Measurements from ENCODE around the gene ZNF319. TPM values are rescaled to one million over a fixed set of nuclear protein-coding genes. Genes with fewer than 3 reads are reported as not detected.

Gene ZNF319
- total and polyA plus RNA-seq, 2 of the 13 experiments (the other 11 are each of a cell fraction or from before 2014, with no cell fraction given) = 2.4 to 3.6 TPM

DNA sequence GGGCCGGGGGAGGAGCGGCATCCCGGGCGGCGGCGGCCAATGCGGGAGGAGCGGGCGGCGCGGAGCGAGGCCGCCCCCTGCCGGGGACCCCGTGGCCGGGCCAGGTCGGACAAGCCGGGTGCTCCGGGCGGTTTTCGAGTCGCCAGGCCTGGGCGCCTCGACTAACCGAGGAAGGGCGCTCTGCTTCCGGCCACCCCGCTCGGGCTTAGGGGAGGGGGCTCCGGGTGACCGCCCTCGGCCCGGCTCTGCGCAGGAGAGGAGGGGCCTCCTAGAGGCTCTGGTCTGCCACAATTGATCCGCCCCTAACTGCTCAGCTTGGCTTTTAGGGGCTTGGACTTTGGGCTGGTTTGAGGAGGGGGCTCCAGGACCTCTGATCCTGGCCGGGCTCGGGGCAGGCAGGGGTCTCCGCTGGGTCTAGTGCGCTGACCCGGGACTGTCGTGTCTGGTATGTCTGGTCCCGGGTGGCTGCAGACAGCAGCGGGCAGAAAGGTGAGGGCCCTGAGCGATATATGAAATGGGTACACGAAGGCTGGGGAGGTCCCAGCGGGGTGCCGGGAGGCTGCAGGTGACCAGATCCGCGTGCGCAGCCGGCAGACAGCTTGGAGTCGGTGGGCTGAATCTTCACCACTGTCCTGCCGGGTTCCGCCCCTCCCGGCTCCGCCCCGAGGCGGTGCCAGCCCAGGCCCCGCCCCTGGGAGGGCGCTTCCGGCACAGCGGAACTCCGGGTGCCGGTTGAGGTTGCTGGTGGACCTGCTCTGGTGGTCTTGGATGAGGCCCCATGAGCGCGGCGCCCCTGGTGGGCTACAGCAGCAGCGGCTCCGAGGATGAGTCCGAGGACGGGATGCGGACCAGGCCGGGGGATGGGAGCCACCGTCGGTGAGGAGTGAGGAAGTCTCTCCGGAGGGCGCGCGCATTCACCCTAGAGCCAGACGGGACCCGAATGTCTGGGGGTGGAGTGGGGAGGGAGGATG lies 519 bp upstream of the ZNF319 start, which contains the start of gene USB1 (continued):
- 0 out of 2 replicates have a peak, but pooled peaks have one; percentile 0 for TF ChIP-seq ZNF260 (CRISPR knock-in tag; IDR thresholded peaks at IDR 0.05; ENCODE audit: borderline replicate concordance, low read depth)
- no peak for TF ChIP-seq PCBP2 (optimal IDR thresholded peaks at IDR 0.05; ENCODE audit: low read depth, low read length, poor library complexity, severe bottlenecking)
- TF ChIP-seq, protein P1, sequence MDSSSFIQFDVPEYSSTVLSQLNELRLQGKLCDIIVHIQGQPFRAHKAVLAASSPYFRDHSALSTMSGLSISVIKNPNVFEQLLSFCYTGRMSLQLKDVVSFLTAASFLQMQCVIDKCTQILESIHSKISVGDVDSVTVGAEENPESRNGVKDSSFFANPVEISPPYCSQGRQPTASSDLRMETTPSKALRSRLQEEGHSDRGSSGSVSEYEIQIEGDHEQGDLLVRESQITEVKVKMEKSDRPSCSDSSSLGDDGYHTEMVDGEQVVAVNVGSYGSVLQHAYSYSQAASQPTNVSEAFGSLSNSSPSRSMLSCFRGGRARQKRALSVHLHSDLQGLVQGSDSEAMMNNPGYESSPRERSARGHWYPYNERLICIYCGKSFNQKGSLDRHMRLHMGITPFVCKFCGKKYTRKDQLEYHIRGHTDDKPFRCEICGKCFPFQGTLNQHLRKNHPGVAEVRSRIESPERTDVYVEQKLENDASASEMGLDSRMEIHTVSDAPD (CRISPR knock-in tag; IDR thresholded peaks at IDR 0.05) = 0 out of 2 replicates have a peak, but pooled peaks have one; percentile 51
- TF ChIP-seq FOXO1 (CRISPR knock-in tag; IDR thresholded peaks at IDR 0.05) = no peak; the same call in 1 of the 2 replicates
- peak; percentile 90 for TF ChIP-seq ZNF556 (CRISPR knock-in tag; IDR thresholded peaks at IDR 0.05; ENCODE audit: borderline replicate concordance)
- TF ChIP-seq, protein P2, sequence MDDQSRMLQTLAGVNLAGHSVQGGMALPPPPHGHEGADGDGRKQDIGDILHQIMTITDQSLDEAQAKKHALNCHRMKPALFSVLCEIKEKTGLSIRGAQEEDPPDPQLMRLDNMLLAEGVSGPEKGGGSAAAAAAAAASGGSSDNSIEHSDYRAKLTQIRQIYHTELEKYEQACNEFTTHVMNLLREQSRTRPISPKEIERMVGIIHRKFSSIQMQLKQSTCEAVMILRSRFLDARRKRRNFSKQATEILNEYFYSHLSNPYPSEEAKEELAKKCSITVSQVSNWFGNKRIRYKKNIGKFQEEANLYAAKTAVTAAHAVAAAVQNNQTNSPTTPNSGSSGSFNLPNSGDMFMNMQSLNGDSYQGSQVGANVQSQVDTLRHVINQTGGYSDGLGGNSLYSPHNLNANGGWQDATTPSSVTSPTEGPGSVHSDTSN (CRISPR knock-in tag; IDR thresholded peaks at IDR 0.05; ENCODE audit: borderline replicate concordance) = 0 out of 2 replicates have a peak, but pooled peaks have one; percentile 64
- no peak for TF ChIP-seq TOE1 (CRISPR knock-in tag; IDR thresholded peaks at IDR 0.05)
- no peak for TF ChIP-seq PRDM4 (CRISPR knock-in tag; IDR thresholded peaks at IDR 0.05; ENCODE audit: borderline replicate concordance)
- no peak for TF ChIP-seq STAT5B (CRISPR knock-in tag; IDR thresholded peaks at IDR 0.05)
- TF ChIP-seq ZSCAN20 (CRISPR knock-in tag; IDR thresholded peaks at IDR 0.05; ENCODE audit: borderline replicate concordance) = 0 out of 2 replicates have a peak, but pooled peaks have one; percentile 32
- no peak for TF ChIP-seq NFE2 (CRISPR knock-in tag; IDR thresholded peaks at IDR 0.05)
- TF ChIP-seq MATR3 (CRISPR knock-in tag; IDR thresholded peaks at IDR 0.05) = no peak
- TF ChIP-seq HIVEP1 (CRISPR knock-in tag; IDR thresholded peaks at IDR 0.05) = peak; percentile 59
- TF ChIP-seq, protein P3, sequence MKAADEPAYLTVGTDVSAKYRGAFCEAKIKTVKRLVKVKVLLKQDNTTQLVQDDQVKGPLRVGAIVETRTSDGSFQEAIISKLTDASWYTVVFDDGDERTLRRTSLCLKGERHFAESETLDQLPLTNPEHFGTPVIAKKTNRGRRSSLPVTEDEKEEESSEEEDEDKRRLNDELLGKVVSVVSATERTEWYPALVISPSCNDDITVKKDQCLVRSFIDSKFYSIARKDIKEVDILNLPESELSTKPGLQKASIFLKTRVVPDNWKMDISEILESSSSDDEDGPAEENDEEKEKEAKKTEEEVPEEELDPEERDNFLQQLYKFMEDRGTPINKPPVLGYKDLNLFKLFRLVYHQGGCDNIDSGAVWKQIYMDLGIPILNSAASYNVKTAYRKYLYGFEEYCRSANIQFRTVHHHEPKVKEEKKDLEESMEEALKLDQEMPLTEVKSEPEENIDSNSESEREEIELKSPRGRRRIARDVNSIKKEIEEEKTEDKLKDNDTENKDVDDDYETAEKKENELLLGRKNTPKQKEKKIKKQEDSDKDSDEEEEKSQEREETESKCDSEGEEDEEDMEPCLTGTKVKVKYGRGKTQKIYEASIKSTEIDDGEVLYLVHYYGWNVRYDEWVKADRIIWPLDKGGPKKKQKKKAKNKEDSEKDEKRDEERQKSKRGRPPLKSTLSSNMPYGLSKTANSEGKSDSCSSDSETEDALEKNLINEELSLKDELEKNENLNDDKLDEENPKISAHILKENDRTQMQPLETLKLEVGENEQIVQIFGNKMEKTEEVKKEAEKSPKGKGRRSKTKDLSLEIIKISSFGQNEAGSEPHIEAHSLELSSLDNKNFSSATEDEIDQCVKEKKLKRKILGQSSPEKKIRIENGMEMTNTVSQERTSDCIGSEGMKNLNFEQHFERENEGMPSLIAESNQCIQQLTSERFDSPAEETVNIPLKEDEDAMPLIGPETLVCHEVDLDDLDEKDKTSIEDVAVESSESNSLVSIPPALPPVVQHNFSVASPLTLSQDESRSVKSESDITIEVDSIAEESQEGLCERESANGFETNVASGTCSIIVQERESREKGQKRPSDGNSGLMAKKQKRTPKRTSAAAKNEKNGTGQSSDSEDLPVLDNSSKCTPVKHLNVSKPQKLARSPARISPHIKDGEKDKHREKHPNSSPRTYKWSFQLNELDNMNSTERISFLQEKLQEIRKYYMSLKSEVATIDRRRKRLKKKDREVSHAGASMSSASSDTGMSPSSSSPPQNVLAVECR (CRISPR knock-in tag; IDR thresholded peaks at IDR 0.05; ENCODE audit: borderline replicate concordance) = peak; percentile 85
- peak; percentile 84 for TF ChIP-seq ZNF761 (CRISPR knock-in tag; conservative IDR thresholded peaks at IDR 0.05)
- TF ChIP-seq NFE2L2 (IDR thresholded peaks at IDR 0.05; ENCODE audit: low read length) = no peak
- peak; percentile 47; the same call in 1 of the 2 replicates for TF ChIP-seq ZNF292 (CRISPR knock-in tag; IDR thresholded peaks at IDR 0.05; ENCODE audit: borderline replicate concordance, low read depth)
- TF ChIP-seq ZBTB21 (CRISPR knock-in tag; IDR thresholded peaks at IDR 0.05) = no peak
